GM12878 (cell line): ENCODE data around the gene TSPEAR. TPM values are rescaled to one million over a fixed set of nuclear protein-coding genes. Genes with fewer than 3 reads are reported as not detected.

Experiments
- ATAC-seq: fragments of 200-7000 bp; cut with Tn5 transposase; 3 replicates; pipeline ENCODE4 v1.9.1; 2020; ENCODE audit warnings: mild to moderate bottlenecking, moderate library complexity
- BruUV-seq: library from RNA; stranded (reverse); fragments of 400-500 nt; replicated peaks from 2 replicates; lab custom pipeline; 2021; lab: Mats Ljungman, UMichigan
- CTCF ChIA-PET: fragments of 300-600 bp; sonication (Branson Sonifier 250); formaldehyde crosslinking; extraction: SDS; loops from one replicate; lab custom pipeline; 2021; ENCODE audit warnings: inconsistent platforms; lab: Yijun Ruan, JAX
- POLR2A ChIA-PET: fragments of 350-600 bp; formaldehyde crosslinking; extraction: SDS; loops from one replicate; lab custom pipeline; 2021; ENCODE audit warnings: inconsistent platforms; lab: Charles Lee
- RAD21 ChIA-PET: fragments of 300-600 bp; sonication (Branson Sonifier 250); formaldehyde crosslinking; loops from one replicate; lab custom pipeline; 2023; ENCODE audit warnings: antibody characterized with exemption; ENCODE audit not compliant: unreplicated experiment; lab: Charles Lee
- SMC1A ChIA-PET: fragments of 300-600 bp; sonication (Branson Sonifier 250); formaldehyde crosslinking; loops from one replicate; lab custom pipeline; 2023; ENCODE audit not compliant: unreplicated experiment, uncharacterized antibody; lab: Charles Lee
- DNase-seq: peaks from one replicate; pipeline ENCODE4 v3.0.0-alpha.2; 2011; ENCODE audit warnings: low read depth, low spot score
- FAIRE-seq: peaks from 3 replicates; lab custom pipeline; 2011; peaks lifted over from hg19 to GRCh38; lab: Jason Lieb, UNC
- H2AFZ ChIP-seq: 2 replicates; pipeline ENCODE4 v1.6.0; 2011; ENCODE audit warnings: low read depth, low read length, control low read depth; ENCODE audit not compliant: control insufficient read depth
- H3K27ac ChIP-seq: 2 replicates; pipeline ENCODE4 v1.5.1; 2011; ENCODE audit warnings: control low read depth; ENCODE audit not compliant: control insufficient read depth, insufficient read depth
- H3K27me3 ChIP-seq, 2 experiments: replicated peaks in 1 of 2; 2 replicates each; pipeline versions ENCODE4 v1.6.0 to v1.6.1; 2011; ENCODE audit warnings: low read length in 1 of 2; ENCODE audit not compliant: control insufficient read depth in 2 of 2, insufficient read depth in 2 of 2
- H3K36me3 ChIP-seq, 2 experiments: 2 replicates each; pipeline ENCODE4 v1.5.1; 2011; ENCODE audit warnings: low read length in 1 of 2; ENCODE audit not compliant: control insufficient read depth in 2 of 2, insufficient read depth in 2 of 2
- H3K4me1 ChIP-seq: 2 replicates; pipeline ENCODE4 v1.6.1; 2011; ENCODE audit warnings: mild to moderate bottlenecking, low read length, moderate library complexity, mixed read lengths; ENCODE audit not compliant: control insufficient read depth, insufficient read depth
- H3K4me2 ChIP-seq: 2 replicates; pipeline ENCODE4 v1.6.0; 2011; ENCODE audit warnings: control low read depth; ENCODE audit not compliant: control insufficient read depth, insufficient read depth
- H3K4me3 ChIP-seq: fragments of 200-600 bp; sonication (generic); 2 replicates; pipeline ENCODE4 v1.5.1; 2016
- H3K79me2 ChIP-seq: 2 replicates; pipeline ENCODE4 v1.6.0; 2011; ENCODE audit warnings: low read length; ENCODE audit not compliant: control insufficient read depth, insufficient read depth
- H3K9ac ChIP-seq: 2 replicates; pipeline ENCODE4 v1.8.0; 2011; ENCODE audit warnings: low read length, control low read depth, mixed read lengths; ENCODE audit not compliant: control insufficient read depth, insufficient read depth
- H3K9me3 ChIP-seq: replicated peaks from 3 replicates; pipeline ENCODE4 v1.5.1; 2011; ENCODE audit warnings: mild to moderate bottlenecking, low read length; ENCODE audit not compliant: control insufficient read depth, insufficient read depth
- H4K20me1 ChIP-seq: 2 replicates; pipeline ENCODE4 v1.6.0; 2011; ENCODE audit not compliant: control insufficient read depth, insufficient read depth
- ATF7 ChIP-seq: fragments of 450-650 bp; IDR thresholded peaks from 2 replicates; pipeline ENCODE4 v1.6.1; 2016; ENCODE audit warnings: low read depth, mild to moderate bottlenecking
- CBX5 ChIP-seq: sonication (generic); IDR thresholded peaks from 2 replicates; pipeline ENCODE4 v1.6.1; 2016; ENCODE audit warnings: low read depth, moderate library complexity, mild to moderate bottlenecking, inconsistent platforms
- CHD4 ChIP-seq: fragments of 200-600 bp; sonication (generic); IDR thresholded peaks from 2 replicates; pipeline ENCODE4 v1.6.1; 2016; ENCODE audit warnings: mild to moderate bottlenecking
- E2F8 ChIP-seq: fragments of 450-650 bp; IDR thresholded peaks from 2 replicates; pipeline ENCODE4 v1.6.1; 2018; ENCODE audit warnings: mild to moderate bottlenecking, low read depth, moderate library complexity; ENCODE audit not compliant: partially characterized antibody
- NR2C1 ChIP-seq: fragments of 450-650 bp; IDR thresholded peaks from 2 replicates; pipeline ENCODE4 v1.6.1; 2017; ENCODE audit warnings: antibody characterized with exemption, mild to moderate bottlenecking, moderate library complexity
- SMC3 ChIP-seq: IDR thresholded peaks from 2 replicates; pipeline ENCODE4 v1.6.1; 2011; ENCODE audit warnings: low read length, improper control_type of control experiment, borderline replicate concordance
- SP1 ChIP-seq: IDR thresholded peaks from one replicate; pipeline ENCODE4 v1.6.1; 2011; ENCODE audit warnings: low read depth, low read length
- SUZ12 ChIP-seq: fragments of 200-600 bp; sonication (generic); IDR thresholded peaks from one replicate; pipeline ENCODE4 v1.6.1; 2018; ENCODE audit warnings: antibody characterized with exemption, mild to moderate bottlenecking; ENCODE audit not compliant: unreplicated experiment
- TCF3 ChIP-seq: IDR thresholded peaks from 2 replicates; pipeline ENCODE4 v1.6.1; 2012; ENCODE audit warnings: low read depth, mild to moderate bottlenecking, low read length, borderline replicate concordance; ENCODE audit not compliant: insufficient read depth
- WRNIP1 ChIP-seq: IDR thresholded peaks from 2 replicates; pipeline ENCODE4 v1.6.1; 2011; ENCODE audit warnings: low read depth, low read length, improper control_type of control experiment, borderline replicate concordance
- WGBS: methylation state at CpG from one replicate; pipeline ENCODE4 v1.1.6; 2016; ENCODE audit warnings: low lambda C conversion rate; ENCODE audit not compliant: insufficient replicate concordance, insufficient coverage; ENCODE audit errors: missing lambda C conversion rate; 5-methylcytosine and 5-hydroxymethylcytosine counted together
- in situ Hi-C: fragments of 300-500 bp; cut with MboI; formaldehyde crosslinking; loops from 9 replicates; pipeline ENCODE4 v1.14.3; 2018; ENCODE audit warnings: mixed read lengths
- intact Hi-C: fragments of 100-400 bp; cut with micrococcal nuclease; formaldehyde crosslinking; loops from one replicate; pipeline ENCODE4 v1.14.2; 2022; ENCODE audit not compliant: unreplicated experiment
- polyA plus RNA-seq, 11 experiments: library from polyadenylated mRNA; depleted of rRNA in 4 of 11; unstranded in 6 of 11; stranded (reverse) in 5 of 11; fragments of >200 nt; fragmentation: Nextera tagmentation in 4 of 11; fragmentation: Illumina TruSeq in 1 of 11; extraction: Ambion mirVana in 4 of 11; extraction: Trizol in 1 of 11; gene quantifications; 1 replicate in 1 of 11; 2 replicates in 10 of 11; pipeline versions ENCODE4 v1.2.1 to v1.2.3, GENCODE V29; 2011 to 2016; ENCODE audit warnings: inconsistent platforms in 2 of 11, missing spikeins in 2 of 11, low read depth in 1 of 11
- total RNA-seq, 4 experiments: library from RNA; depleted of rRNA in 3 of 4; stranded (reverse); fragments of >200 nt in 3 of 4; fragmentation: Illumina TruSeq in 1 of 4; extraction: Trizol in 1 of 4; gene quantifications; 2 replicates each; pipeline versions ENCODE4 v1.2.1 to v1.2.3, GENCODE V29; 2013 to 2021
- TF ChIP-seq, protein P1 (sequence below): IDR thresholded peaks from 2 replicates; pipeline ENCODE4 v1.6.1; 2011; ENCODE audit warnings: low read depth, low read length, improper control_type of control experiment, borderline replicate concordance
- TF ChIP-seq, protein P2 (sequence below): IDR thresholded peaks from 2 replicates; pipeline ENCODE4 v1.6.1; 2011; ENCODE audit warnings: low read depth, mild to moderate bottlenecking, low read length, moderate library complexity, borderline replicate concordance; ENCODE audit errors: extremely low read depth

Gene TSPEAR
- total and polyA plus RNA-seq, 10 of the 15 experiments (the other 5 are each of a cell fraction or from before 2014, with no cell fraction given) = not detected

- TF ChIP-seq TCF3 = no peak
- no peak for TF ChIP-seq NR2C1
- no peak for TF ChIP-seq CHD4
These were observed 209.0 kb downstream of the TSPEAR start (continued) for GRCh38 chr21:44502171-44502958.

DNA sequence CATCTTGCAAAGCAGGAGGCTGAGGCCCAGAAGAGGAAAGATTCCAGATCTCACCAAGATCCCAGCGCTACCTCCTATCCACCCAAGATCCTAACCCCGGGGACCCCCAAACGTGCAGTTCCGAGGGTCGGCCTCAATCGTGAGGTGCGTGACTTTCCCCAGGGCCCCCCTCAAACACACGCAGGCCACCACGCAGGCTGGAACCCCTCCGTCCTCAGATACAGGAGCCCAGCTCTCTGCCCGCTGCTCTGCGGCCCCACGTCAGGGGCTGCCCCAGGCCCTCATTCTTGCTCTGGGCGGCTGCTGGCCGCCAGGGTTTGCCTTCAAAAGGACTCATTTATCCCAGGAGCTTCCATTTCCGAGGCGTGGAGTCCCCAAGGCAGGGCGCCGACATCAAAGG is 211.3 kb downstream of the TSPEAR start:
- Histone ChIP-seq H2AFZ (no peak overlapping the region), H3K27me3 (no peaks in the 10 kb centered on the region; a peak in 1 of 4 replicates), H3K36me3 (no peaks in the 10 kb centered on the region), H3K9ac (no peak overlapping the region), H3K4me2 (no peak overlapping the region), H3K27ac (no peak overlapping the region), H3K79me2 (no peaks in the 10 kb centered on the region), H3K9me3 (no peaks in the 10 kb centered on the region; the same call in 2 of the 3 replicates), H4K20me1 (no peaks in the 10 kb centered on the region), H3K4me3 (no peak overlapping the region), H3K4me1 (no peaks in the 10 kb centered on the region)
- ChIA-PET CTCF (interaction anchor here (2.3 kb wide), 1 partner anchor 10 kb away, joined by 12 read pairs; no protein-coding TSS in a partner anchor), SMC1A (no interaction called here), RAD21 (no interaction called here), POLR2A (no interaction called here)
- no peak for DNase-seq
- in situ Hi-C loops (no loop called here), intact Hi-C loops (no loop called here)
- ATAC-seq = no peak
- no peak for FAIRE-seq
- no TSS peak for BruUV-seq
- 40% methylated on average over 19 of the region's 19 CpGs for WGBS
- no peak for TF ChIP-seq SMC3
- TF ChIP-seq ATF7 = no peak
- no peak for TF ChIP-seq SUZ12
- no peak for TF ChIP-seq TCF3
- no peak for TF ChIP-seq WRNIP1
- TF ChIP-seq E2F8 = no peak
- no peak for TF ChIP-seq CBX5
- TF ChIP-seq, protein P1, sequence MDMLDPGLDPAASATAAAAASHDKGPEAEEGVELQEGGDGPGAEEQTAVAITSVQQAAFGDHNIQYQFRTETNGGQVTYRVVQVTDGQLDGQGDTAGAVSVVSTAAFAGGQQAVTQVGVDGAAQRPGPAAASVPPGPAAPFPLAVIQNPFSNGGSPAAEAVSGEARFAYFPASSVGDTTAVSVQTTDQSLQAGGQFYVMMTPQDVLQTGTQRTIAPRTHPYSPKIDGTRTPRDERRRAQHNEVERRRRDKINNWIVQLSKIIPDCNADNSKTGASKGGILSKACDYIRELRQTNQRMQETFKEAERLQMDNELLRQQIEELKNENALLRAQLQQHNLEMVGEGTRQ = no peak
- TF ChIP-seq, protein P2, sequence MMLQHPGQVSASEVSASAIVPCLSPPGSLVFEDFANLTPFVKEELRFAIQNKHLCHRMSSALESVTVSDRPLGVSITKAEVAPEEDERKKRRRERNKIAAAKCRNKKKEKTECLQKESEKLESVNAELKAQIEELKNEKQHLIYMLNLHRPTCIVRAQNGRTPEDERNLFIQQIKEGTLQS = no peak
- TF ChIP-seq SP1 = no peak
